ENCODE measurements around the gene MAP1LC3A.
"Not testable (repeated sequence)": the region's sequence is repeated elsewhere in the genome, so short reads cannot be mapped to it uniquely, and the experiment has no call there.

Gene MAP1LC3A

GRCh38 chr20:34514897-34515483, 43.5 kb upstream of the MAP1LC3A start:
- H3K4me3 ChIP-seq (ENCODE audit: low read depth, low read length): peak overlapping the region; percentile 80
- no peak for DNase-seq (ENCODE audit: low read depth)

GRCh38 chr20:34515484-34516246, 42.9 kb upstream of the MAP1LC3A start:
- peak; percentile 18 for TF ChIP-seq POLR2A (IDR thresholded peaks at IDR 0.05; ENCODE audit: extremely low read depth, insufficient read length)
- no peak for TF ChIP-seq MYC (IDR thresholded peaks at IDR 0.05; ENCODE audit: low read depth, low read length)
- peak overlapping the region; percentile 80 for H3K4me3 ChIP-seq (ENCODE audit: low read depth, low read length)
- peak; percentile 79 for DNase-seq (ENCODE audit: low read depth)

More at GRCh38 chr20:34514897-34515483, 43.5 kb upstream of the MAP1LC3A start:
- TF ChIP-seq, protein P1, sequence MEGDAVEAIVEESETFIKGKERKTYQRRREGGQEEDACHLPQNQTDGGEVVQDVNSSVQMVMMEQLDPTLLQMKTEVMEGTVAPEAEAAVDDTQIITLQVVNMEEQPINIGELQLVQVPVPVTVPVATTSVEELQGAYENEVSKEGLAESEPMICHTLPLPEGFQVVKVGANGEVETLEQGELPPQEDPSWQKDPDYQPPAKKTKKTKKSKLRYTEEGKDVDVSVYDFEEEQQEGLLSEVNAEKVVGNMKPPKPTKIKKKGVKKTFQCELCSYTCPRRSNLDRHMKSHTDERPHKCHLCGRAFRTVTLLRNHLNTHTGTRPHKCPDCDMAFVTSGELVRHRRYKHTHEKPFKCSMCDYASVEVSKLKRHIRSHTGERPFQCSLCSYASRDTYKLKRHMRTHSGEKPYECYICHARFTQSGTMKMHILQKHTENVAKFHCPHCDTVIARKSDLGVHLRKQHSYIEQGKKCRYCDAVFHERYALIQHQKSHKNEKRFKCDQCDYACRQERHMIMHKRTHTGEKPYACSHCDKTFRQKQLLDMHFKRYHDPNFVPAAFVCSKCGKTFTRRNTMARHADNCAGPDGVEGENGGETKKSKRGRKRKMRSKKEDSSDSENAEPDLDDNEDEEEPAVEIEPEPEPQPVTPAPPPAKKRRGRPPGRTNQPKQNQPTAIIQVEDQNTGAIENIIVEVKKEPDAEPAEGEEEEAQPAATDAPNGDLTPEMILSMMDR (IDR thresholded peaks at IDR 0.05; ENCODE audit: low read depth, low read length): no peak
- TF ChIP-seq, protein P2, sequence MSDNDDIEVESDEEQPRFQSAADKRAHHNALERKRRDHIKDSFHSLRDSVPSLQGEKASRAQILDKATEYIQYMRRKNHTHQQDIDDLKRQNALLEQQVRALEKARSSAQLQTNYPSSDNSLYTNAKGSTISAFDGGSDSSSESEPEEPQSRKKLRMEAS (IDR thresholded peaks at IDR 0.05; ENCODE audit: low read depth, low read length): no peak
- TF ChIP-seq MYC (IDR thresholded peaks at IDR 0.05; ENCODE audit: low read depth, low read length) (no peak), POLR2A (IDR thresholded peaks at IDR 0.05; ENCODE audit: extremely low read depth, insufficient read length) (no peak)

GRCh38 chr20:34516247-34517113, 42.0 kb upstream of the MAP1LC3A start, which contains the start of gene DYNLRB1:
TSS of gene DYNLRB1 (plus strand) at chr20:34516422. CDS start at chr20:34516459, 37 bp downstream.
- peak within 1 kb of the TSS; percentile 80 for H3K4me3 ChIP-seq (ENCODE audit: low read depth, low read length)
- DNase-seq (ENCODE audit: low read depth): peak; percentile 95
- TF ChIP-seq, protein P1 (IDR thresholded peaks at IDR 0.05; ENCODE audit: low read depth, low read length): no peak
- TF ChIP-seq POLR2A (IDR thresholded peaks at IDR 0.05; ENCODE audit: extremely low read depth, insufficient read length): peak; percentile 82

GRCh38 chr20:34517114-34517505, 41.4 kb upstream of the MAP1LC3A start:
- DNase-seq (ENCODE audit: low read depth): no peak
- peak overlapping the region; percentile 80 for H3K4me3 ChIP-seq (ENCODE audit: low read depth, low read length)
- TF ChIP-seq, protein P1 (IDR thresholded peaks at IDR 0.05; ENCODE audit: low read depth, low read length): no peak
- TF ChIP-seq MYC (IDR thresholded peaks at IDR 0.05; ENCODE audit: low read depth, low read length): no peak
- no peak for TF ChIP-seq POLR2A (IDR thresholded peaks at IDR 0.05; ENCODE audit: extremely low read depth, insufficient read length)
- TF ChIP-seq, protein P2 (IDR thresholded peaks at IDR 0.05; ENCODE audit: low read depth, low read length): no peak

- DNase-seq (ENCODE audit: low read depth); H3K4me3 ChIP-seq (ENCODE audit: low read depth, low read length): not testable (repeated sequence)
These were observed 39.7 kb upstream of the MAP1LC3A start for GRCh38 chr20:34518863-34519262.

DNA sequence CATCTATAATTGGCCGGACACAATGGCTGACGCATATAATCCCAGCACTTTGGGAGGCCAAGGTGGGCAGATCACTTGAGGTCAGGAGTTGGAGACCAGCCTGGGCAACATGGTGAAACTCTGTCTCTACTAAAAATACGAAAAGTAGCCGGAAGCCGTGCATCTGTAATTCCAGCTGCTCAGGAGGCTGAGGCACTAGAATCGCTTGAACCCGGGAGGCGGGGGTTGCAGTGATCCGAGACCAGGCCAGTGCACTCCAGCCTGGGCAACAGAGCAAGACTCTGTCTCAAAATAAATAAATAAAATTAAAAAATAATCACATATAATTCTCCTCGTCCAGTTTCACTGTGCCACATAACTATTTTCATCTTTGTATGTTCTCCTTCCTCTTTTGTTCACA, 38.7 kb upstream of the MAP1LC3A start:
- not testable (repeated sequence) for DNase-seq (ENCODE audit: low read depth)

GRCh38 chr20:34522969-34523871, 35.3 kb upstream of the MAP1LC3A start:
- no peak overlapping the region for H3K4me3 ChIP-seq (ENCODE audit: low read depth, low read length)
- TF ChIP-seq POLR2A (IDR thresholded peaks at IDR 0.05; ENCODE audit: extremely low read depth, insufficient read length) (no peak), MYC (IDR thresholded peaks at IDR 0.05; ENCODE audit: low read depth, low read length) (0 out of 2 replicates have a peak, but pooled peaks have one; percentile 35)
- TF ChIP-seq, protein P2 (IDR thresholded peaks at IDR 0.05; ENCODE audit: low read depth, low read length): 0 out of 2 replicates have a peak, but pooled peaks have one; percentile 12
- TF ChIP-seq, protein P1 (IDR thresholded peaks at IDR 0.05; ENCODE audit: low read depth, low read length): peak; percentile 80
- DNase-seq (ENCODE audit: low read depth): peak; percentile 81

More for the DNA sequence above, 38.7 kb upstream of the MAP1LC3A start:
- not testable (repeated sequence) for H3K4me3 ChIP-seq (ENCODE audit: low read depth, low read length)
